Thyroid gland (tissue), 4 donors: ENCODE results near the gene CALD1. TPM values are rescaled to one million over a fixed set of nuclear protein-coding genes. Genes with fewer than 3 reads are reported as not detected.

Experiments
- DNase-seq, 2 donors: peaks; one replicate each; pipeline ENCODE4 v3.0.0-alpha.2; 2019
- H3K27ac ChIP-seq, 3 donors: fragments of 200-600 bp; sonication (generic); 1 replicate in 2 of 3; 2 replicates in 1 of 3; pipeline ENCODE4 v1.5.1; 2016 to 2019; ENCODE audit warnings: mild to moderate bottlenecking in 1 of 3, moderate library complexity in 1 of 3
- H3K27me3 ChIP-seq: fragments of 200-600 bp; sonication (generic); one replicate; pipeline ENCODE4 v1.5.1; 2019
- H3K36me3 ChIP-seq, 2 donors: fragments of 200-600 bp; sonication (generic); one replicate each; pipeline ENCODE4 v1.5.1; 2016 to 2019
- H3K4me1 ChIP-seq, 2 donors: fragments of 200-600 bp; sonication (generic); one replicate each; pipeline ENCODE4 v1.5.1; 2017 to 2019
- H3K4me3 ChIP-seq, 3 donors: fragments of 200-600 bp; sonication (generic); replicated peaks in 1 of 3; 1 replicate in 2 of 3; 2 replicates in 1 of 3; pipeline ENCODE4 v1.5.1; 2016; ENCODE audit warnings: mild to moderate bottlenecking in 1 of 3
- H3K9me3 ChIP-seq: fragments of 200-600 bp; sonication (generic); one replicate; pipeline ENCODE4 v1.5.1; 2017
- POLR2A ChIP-seq, 2 donors: fragments of 450-650 bp; IDR thresholded peaks; one replicate each; pipeline ENCODE4 v1.6.1; 2017; ENCODE audit warnings: antibody characterized with exemption in 2 of 2, mild to moderate bottlenecking in 2 of 2, moderate library complexity in 1 of 2
- WGBS, 2 donors: methylation state at CpG; one replicate each; pipeline ENCODE4 v1.1.5; 2017; 5-methylcytosine and 5-hydroxymethylcytosine counted together
- intact Hi-C: fragments of 100-400 bp; cut with DNase I; formaldehyde crosslinking; loops from one replicate; pipeline ENCODE4 v1.15.1; 2023
- total RNA-seq, 4 donors: library from RNA; depleted of rRNA; stranded (reverse); fragments of >200 nt; gene quantifications; one replicate each; pipeline ENCODE4 v1.2.3, GENCODE V29; 2016
- TF ChIP-seq, protein P1 (sequence below), 6 experiments: fragments of 200-600 bp in 3 of 6; fragments of 450-650 bp in 3 of 6; sonication (generic) in 3 of 6; IDR thresholded peaks; one replicate each; pipeline ENCODE4 v1.5.1; 2016 to 2019; ENCODE audit warnings: antibody characterized with exemption in 6 of 6, mild to moderate bottlenecking in 2 of 6, inconsistent platforms in 1 of 6, moderate library complexity in 1 of 6

The CALD1 gene
- total RNA-seq, 4 donors from 2014 or later, result 141 to 223 (median 169) TPM

DNA sequence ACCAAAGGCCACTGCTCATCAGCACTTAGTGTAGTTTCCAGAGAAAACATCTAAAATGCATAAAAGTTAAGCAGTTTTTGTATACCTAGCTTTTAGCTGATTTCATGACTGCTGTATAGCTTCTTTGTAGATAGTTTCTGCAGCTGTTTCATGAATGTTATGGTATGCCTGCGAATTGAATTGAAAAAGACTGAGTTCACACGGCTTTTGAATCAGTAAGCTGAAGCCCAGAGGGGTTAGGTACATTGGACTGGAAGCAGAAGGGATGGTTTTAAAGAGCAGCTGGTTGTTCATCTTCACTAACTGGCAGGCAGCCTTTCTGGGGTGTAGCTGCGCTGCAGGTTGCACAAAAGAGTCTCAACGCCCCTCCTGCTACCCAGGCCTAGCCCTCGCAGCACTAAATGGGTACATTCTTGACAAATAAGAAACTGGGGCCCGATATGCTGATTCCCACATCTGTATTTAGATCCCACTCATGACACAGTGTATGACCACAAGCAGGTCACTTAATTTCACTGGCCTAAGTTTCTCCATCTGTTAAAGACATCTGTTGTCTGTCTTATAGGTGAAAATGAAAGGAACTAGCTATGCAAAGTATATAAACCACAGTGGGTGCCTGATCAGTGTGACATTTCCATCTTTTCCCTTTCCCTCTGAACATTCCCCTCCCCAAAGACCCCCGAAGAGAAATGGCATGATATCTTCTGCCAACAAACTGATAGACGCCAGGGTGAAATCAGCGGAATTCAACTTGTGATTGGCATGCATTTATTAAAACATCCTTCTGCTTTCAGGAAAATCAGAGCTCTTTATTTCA is 120.9 kb downstream of the CALD1 start:
- WGBS, 2 donors, result 90 to 93% methylated on average over 9 of the region's 9 CpGs
- no peaks in the 10 kb centered on the region for H3K9me3 ChIP-seq
- TF ChIP-seq POLR2A (IDR thresholded peaks at IDR 0.05), result no peak
- TF ChIP-seq, protein P1, sequence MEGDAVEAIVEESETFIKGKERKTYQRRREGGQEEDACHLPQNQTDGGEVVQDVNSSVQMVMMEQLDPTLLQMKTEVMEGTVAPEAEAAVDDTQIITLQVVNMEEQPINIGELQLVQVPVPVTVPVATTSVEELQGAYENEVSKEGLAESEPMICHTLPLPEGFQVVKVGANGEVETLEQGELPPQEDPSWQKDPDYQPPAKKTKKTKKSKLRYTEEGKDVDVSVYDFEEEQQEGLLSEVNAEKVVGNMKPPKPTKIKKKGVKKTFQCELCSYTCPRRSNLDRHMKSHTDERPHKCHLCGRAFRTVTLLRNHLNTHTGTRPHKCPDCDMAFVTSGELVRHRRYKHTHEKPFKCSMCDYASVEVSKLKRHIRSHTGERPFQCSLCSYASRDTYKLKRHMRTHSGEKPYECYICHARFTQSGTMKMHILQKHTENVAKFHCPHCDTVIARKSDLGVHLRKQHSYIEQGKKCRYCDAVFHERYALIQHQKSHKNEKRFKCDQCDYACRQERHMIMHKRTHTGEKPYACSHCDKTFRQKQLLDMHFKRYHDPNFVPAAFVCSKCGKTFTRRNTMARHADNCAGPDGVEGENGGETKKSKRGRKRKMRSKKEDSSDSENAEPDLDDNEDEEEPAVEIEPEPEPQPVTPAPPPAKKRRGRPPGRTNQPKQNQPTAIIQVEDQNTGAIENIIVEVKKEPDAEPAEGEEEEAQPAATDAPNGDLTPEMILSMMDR (IDR thresholded peaks at IDR 0.05), result no peak
- peaks cover 12 to 58% of the 10 kb centered on the region in 2 donors for H3K4me1 ChIP-seq
- no peak for DNase-seq
- H3K36me3 ChIP-seq, result no peaks in the 10 kb centered on the region
- no peak overlapping the region for H3K4me3 ChIP-seq
- no peak overlapping the region for H3K27ac ChIP-seq
- H3K27me3 ChIP-seq, result no peaks in the 10 kb centered on the region
- intact Hi-C loops, result no loop called here

DNA sequence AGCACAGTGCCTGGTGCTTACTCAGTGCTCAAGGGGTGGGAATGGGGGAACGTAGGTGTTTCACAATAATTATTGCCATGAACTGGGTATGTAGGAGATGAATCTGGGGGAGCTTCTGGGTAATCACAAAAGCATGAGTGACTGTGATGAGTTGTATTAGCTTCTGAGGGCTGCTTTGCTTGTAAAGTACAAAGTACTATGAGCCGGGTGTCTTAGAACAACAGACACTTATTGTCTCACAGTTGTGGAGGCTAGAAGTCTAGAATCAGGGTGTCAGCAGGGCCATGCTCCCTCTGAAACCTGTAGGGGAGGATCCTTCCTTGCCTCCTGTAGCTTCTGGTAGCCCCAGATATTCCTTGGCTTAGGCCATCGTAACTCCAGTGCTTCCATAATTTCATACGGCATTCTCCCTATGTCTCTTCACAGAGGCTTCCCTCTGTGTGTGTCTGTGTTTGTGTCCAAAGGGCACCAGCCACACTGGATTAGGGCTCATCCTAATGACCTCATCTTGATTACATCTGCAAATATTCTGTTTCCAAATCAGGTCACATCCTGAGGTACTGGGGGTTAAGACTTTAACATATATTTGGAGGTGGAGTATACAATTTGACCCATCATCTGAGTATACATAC is 122.1 kb downstream of the CALD1 start:
- Histone ChIP-seq H3K27me3 (no peaks in the 10 kb centered on the region), H3K4me3 (no peak overlapping the region), H3K36me3 (no peaks in the 10 kb centered on the region), H3K9me3 (no peaks in the 10 kb centered on the region), H3K27ac (peak overlapping the region in 1 of 3 donors; percentile 50), H3K4me1 (peaks cover 15 to 60% of the 10 kb centered on the region in 2 donors)
- TF ChIP-seq, protein P1 (IDR thresholded peaks at IDR 0.05), result no peak
- no peak for TF ChIP-seq POLR2A (IDR thresholded peaks at IDR 0.05)
- intact Hi-C loops, result no loop called here
- DNase-seq, result no peak
- WGBS, 2 donors, result 84 to 85% methylated on average over 4 of the region's 4 CpGs

DNA sequence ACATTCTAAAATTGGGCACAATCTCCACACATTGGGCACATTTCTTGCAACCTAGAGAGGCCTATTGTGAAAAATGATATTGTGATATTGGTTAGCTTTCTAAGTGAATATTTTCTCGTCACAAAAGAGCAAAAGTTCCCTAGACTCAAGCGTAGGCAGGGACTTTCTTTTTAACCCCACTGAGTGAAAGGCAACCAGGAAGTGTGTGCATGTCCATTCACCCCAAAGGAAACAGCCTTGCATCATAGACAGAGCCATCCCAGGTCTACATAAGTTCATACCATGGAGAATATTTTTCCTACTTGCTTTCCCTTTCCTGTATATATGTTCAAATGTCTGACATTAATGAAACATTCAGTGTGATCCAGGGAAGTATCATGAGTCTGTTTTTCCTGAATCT is 122.6 kb downstream of the CALD1 start:
- Histone ChIP-seq H3K4me1 (peaks cover 15 to 60% of the 10 kb centered on the region in 2 donors), H3K27ac (peak overlapping the region in 1 of 3 donors; percentile 50), H3K27me3 (no peaks in the 10 kb centered on the region), H3K4me3 (no peak overlapping the region), H3K36me3 (no peaks in the 10 kb centered on the region), H3K9me3 (no peaks in the 10 kb centered on the region)
- no peak for TF ChIP-seq POLR2A (IDR thresholded peaks at IDR 0.05)
- TF ChIP-seq, protein P1 (IDR thresholded peaks at IDR 0.05), result no peak
- no peak for DNase-seq
- WGBS, 2 donors, result 77 to 84% methylated on average over 2 of the region's 2 CpGs
- intact Hi-C loops, result no loop called here

DNA sequence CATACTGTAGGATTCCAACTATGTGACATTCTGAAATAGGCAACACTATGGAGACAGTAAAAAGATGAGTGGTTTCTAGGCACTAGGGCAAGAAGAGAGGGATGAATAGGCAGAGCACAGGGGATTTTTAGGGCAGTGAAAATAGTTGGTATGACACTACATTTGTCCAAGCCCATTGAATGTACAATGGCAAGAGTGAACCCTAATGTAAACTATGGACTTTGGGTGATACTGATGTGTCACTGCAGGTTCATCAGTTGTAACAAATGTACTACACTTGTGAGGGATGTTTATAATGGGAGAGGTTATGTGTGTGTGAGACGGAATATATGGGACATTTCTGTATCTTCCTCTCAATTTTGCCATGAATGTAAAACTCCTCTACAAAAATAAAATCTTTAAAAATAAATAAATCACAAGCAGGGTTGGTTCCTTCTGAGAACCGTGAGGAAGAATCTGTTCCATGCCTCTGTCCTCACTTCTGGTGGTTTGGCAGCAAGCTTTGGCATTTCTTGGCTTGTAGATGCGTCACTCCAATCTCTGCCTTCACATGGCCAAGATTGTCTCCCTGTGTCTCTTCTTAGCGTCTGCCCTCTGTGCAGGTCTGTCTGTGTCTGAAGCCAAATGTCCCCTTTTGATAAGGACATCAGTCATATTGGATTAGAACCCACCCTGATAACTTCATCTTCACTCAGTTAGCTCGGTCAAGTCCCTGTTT is 123.8 kb downstream of the CALD1 start:
- H3K36me3 ChIP-seq, result no peaks in the 10 kb centered on the region
- H3K9me3 ChIP-seq, result no peaks in the 10 kb centered on the region
- H3K4me1 ChIP-seq, result peaks cover 22 to 64% of the 10 kb centered on the region in 2 donors
- no peak for TF ChIP-seq POLR2A (IDR thresholded peaks at IDR 0.05)
- TF ChIP-seq, protein P1 (IDR thresholded peaks at IDR 0.05), result no peak
- DNase-seq, result no peak
- 84 to 93% methylated on average over 5 of the region's 5 CpGs for WGBS, 2 donors
- no peak overlapping the region for H3K27ac ChIP-seq
- H3K27me3 ChIP-seq, result no peaks in the 10 kb centered on the region
- H3K4me3 ChIP-seq, result no peak overlapping the region
- intact Hi-C loops, result no loop called here
